ENCODE measurements around the gene DPP3.
"Not testable (repeated sequence)": the region's sequence is repeated elsewhere in the genome, so short reads cannot be mapped to it uniquely, and the experiment has no call there.

DPP3 gene

DNA sequence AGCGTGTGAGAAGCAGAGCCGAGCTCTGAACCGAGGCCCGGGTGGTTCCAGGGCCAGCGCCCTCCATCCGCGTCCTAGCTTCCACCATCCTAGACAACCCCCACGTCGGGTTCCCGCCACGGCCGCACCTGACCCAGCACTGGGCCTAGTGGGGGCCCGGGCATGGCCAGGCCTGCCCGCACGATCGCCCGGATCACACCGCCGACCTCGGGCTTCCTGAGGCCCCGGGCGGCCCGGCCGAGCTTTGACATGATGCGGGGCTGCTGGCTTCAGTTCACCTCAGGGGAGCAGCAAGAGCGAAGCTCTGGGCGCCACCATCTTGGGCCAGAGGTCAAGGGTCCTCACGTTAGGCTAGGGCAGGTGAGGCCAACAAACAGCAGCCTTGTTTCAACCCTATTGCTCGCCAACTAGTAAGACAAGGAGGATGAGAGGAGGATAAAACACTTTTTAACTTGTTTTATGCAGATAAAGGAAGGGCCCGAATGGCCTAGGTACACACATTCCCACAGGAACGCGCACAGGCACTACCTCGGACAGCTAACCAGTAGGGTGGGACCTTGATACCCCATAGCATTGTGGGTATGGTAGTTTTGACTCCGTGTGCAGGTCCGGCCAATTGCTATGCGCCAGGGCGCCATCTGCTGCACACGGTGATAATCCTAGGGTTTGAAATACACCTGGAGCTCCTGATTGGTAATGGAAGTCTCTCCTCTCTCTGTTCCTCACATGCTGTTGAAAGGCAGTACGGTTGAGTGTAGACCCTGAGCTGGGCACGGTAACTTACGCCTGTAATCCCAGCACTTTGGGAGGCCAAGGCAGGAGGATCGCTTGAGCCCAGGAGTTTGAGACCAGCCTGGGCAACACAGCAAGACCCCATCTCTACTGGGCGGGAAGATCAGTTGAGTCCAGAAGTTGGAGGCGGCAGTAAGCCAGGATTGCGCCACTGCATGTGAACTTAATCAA, 41.4 kb upstream of the DPP3 start, which contains the start of gene MRPL11:
MRPL11 (minus strand) TSS at position 345 of the 963 bp plus-strand sequence; CDS start at position 251, 94 bp downstream.
- peak; percentile 79 for TF ChIP-seq CTCF (conservative IDR thresholded peaks at IDR 0.05; ENCODE audit: low read depth, low read length)
- H3K4me1 ChIP-seq (ENCODE audit: low read depth, poor library complexity, severe bottlenecking): peaks cover 7% of the 10 kb centered on the region

GRCh38 chr11:66440101-66440939, 39.9 kb upstream of the DPP3 start:
- H4K20me1 ChIP-seq (ENCODE audit: insufficient read depth); H3K27ac ChIP-seq; H3K4me1 ChIP-seq (ENCODE audit: low read depth, poor library complexity, severe bottlenecking); H3K4me2 ChIP-seq; H3K4me3 ChIP-seq (IDR thresholded peaks at IDR 0.05; ENCODE audit: insufficient read depth, low read depth, low read length); H3K79me2 ChIP-seq (ENCODE audit: insufficient read depth, low read depth); H2AFZ ChIP-seq (ENCODE audit: low read depth); H3K36me3 ChIP-seq (ENCODE audit: insufficient read depth); H3K9ac ChIP-seq: not testable (repeated sequence)
- peaks cover 39% of the 10 kb centered on the region for H3K27me3 ChIP-seq (ENCODE audit: insufficient read depth, low read depth)

More for the DNA sequence above, 41.4 kb upstream of the DPP3 start, which contains the start of gene MRPL11:
- Histone ChIP-seq H3K4me3 (IDR thresholded peaks at IDR 0.05; ENCODE audit: insufficient read depth, low read depth, low read length) (no peak within 1 kb of the TSS), H3K27ac (peak within 1 kb of the TSS; percentile 43), H3K4me2 (peak within 1 kb of the TSS; percentile 93), H2AFZ (ENCODE audit: low read depth) (peak within 1 kb of the TSS; percentile 90), H3K36me3 (ENCODE audit: insufficient read depth) (no peaks in the 10 kb centered on the region), H4K20me1 (ENCODE audit: insufficient read depth) (no peaks in the 10 kb centered on the region), H3K79me2 (ENCODE audit: insufficient read depth, low read depth) (0 out of 2 replicates have a peak, but pooled peaks cover 8% of the 10 kb centered on the region), H3K9ac (peak within 1 kb of the TSS; percentile 90), H3K27me3 (ENCODE audit: insufficient read depth, low read depth) (peaks cover 39% of the 10 kb centered on the region)

GRCh38 chr11:66440940-66441282, 39.3 kb upstream of the DPP3 start:
- H3K9ac ChIP-seq; H3K4me2 ChIP-seq; H3K36me3 ChIP-seq (ENCODE audit: insufficient read depth); H4K20me1 ChIP-seq (ENCODE audit: insufficient read depth); H3K79me2 ChIP-seq (ENCODE audit: insufficient read depth, low read depth); H2AFZ ChIP-seq (ENCODE audit: low read depth); H3K4me1 ChIP-seq (ENCODE audit: low read depth, poor library complexity, severe bottlenecking); H3K4me3 ChIP-seq (IDR thresholded peaks at IDR 0.05; ENCODE audit: insufficient read depth, low read depth, low read length); H3K27ac ChIP-seq: not testable (repeated sequence)
- peaks cover 39% of the 10 kb centered on the region for H3K27me3 ChIP-seq (ENCODE audit: insufficient read depth, low read depth)

GRCh38 chr11:66443602-66444001, 36.6 kb upstream of the DPP3 start:
- H2AFZ ChIP-seq (ENCODE audit: low read depth): no peak overlapping the region
- peaks cover 49% of the 10 kb centered on the region for H3K27me3 ChIP-seq (ENCODE audit: insufficient read depth, low read depth)
- H3K9ac ChIP-seq: no peak overlapping the region
- H3K36me3 ChIP-seq (ENCODE audit: insufficient read depth): no peaks in the 10 kb centered on the region
- no peaks in the 10 kb centered on the region for H3K4me1 ChIP-seq (ENCODE audit: low read depth, poor library complexity, severe bottlenecking)
- TF ChIP-seq CTCF (conservative IDR thresholded peaks at IDR 0.05; ENCODE audit: low read depth, low read length): no peak
- H3K79me2 ChIP-seq (ENCODE audit: insufficient read depth, low read depth): no peaks in the 10 kb centered on the region
- no peak overlapping the region for H3K4me3 ChIP-seq (IDR thresholded peaks at IDR 0.05; ENCODE audit: insufficient read depth, low read depth, low read length)
- H4K20me1 ChIP-seq (ENCODE audit: insufficient read depth): no peaks in the 10 kb centered on the region
- H3K27ac ChIP-seq: no peak overlapping the region
- H3K4me2 ChIP-seq: no peak overlapping the region

GRCh38 chr11:66447012-66447411, 33.2 kb upstream of the DPP3 start:
- H3K4me3 ChIP-seq (IDR thresholded peaks at IDR 0.05; ENCODE audit: insufficient read depth, low read depth, low read length): no peak overlapping the region
- H3K27ac ChIP-seq: no peak overlapping the region
- H3K79me2 ChIP-seq (ENCODE audit: insufficient read depth, low read depth): no peaks in the 10 kb centered on the region
- no peak overlapping the region for H2AFZ ChIP-seq (ENCODE audit: low read depth)
- no peaks in the 10 kb centered on the region for H4K20me1 ChIP-seq (ENCODE audit: insufficient read depth)
- no peak overlapping the region for H3K4me2 ChIP-seq
- H3K4me1 ChIP-seq (ENCODE audit: low read depth, poor library complexity, severe bottlenecking): no peaks in the 10 kb centered on the region
- H3K27me3 ChIP-seq (ENCODE audit: insufficient read depth, low read depth): peaks cover 31% of the 10 kb centered on the region; the same call in 1 of the 2 replicates
- no peaks in the 10 kb centered on the region for H3K36me3 ChIP-seq (ENCODE audit: insufficient read depth)
- no peak for TF ChIP-seq CTCF (conservative IDR thresholded peaks at IDR 0.05; ENCODE audit: low read depth, low read length)
- no peak overlapping the region for H3K9ac ChIP-seq
